Mesendoderm (in vitro differentiated cells): ENCODE measurements around the gene CST7.

Experiments used
- DNase-seq: peaks from one replicate; pipeline ENCODE4 v3.0.0; 2013
- H2AK5ac ChIP-seq: 2 replicates; pipeline ENCODE4 v1.6.1; 2013; ENCODE audit warnings: low read length, inconsistent platforms
- H2BK120ac ChIP-seq: 2 replicates; pipeline ENCODE4 v1.6.1; 2013; ENCODE audit warnings: low read depth, mild to moderate bottlenecking, low read length, moderate library complexity, mixed read lengths
- H2BK15ac ChIP-seq: replicated peaks from 2 replicates; pipeline ENCODE4 v1.6.1; 2013; ENCODE audit warnings: low read depth, mild to moderate bottlenecking, moderate library complexity
- H2BK5ac ChIP-seq: 2 replicates; pipeline ENCODE4 v1.6.1; 2013; ENCODE audit warnings: low read length, inconsistent platforms
- H3K18ac ChIP-seq: 2 replicates; pipeline ENCODE4 v1.6.1; 2013; ENCODE audit warnings: mild to moderate bottlenecking, low read length, mixed read lengths
- H3K23ac ChIP-seq: one replicate; pipeline ENCODE4 v1.6.1; 2013; ENCODE audit warnings: low read length
- H3K27ac ChIP-seq: 2 replicates; pipeline ENCODE4 v1.5.1; 2013; ENCODE audit warnings: low read depth, mild to moderate bottlenecking, inconsistent platforms, low read length, moderate library complexity
- H3K27me3 ChIP-seq: 2 replicates; pipeline ENCODE4 v1.6.1; 2013; ENCODE audit warnings: low read length, control low read depth, mild to moderate bottlenecking, inconsistent platforms; ENCODE audit not compliant: insufficient read depth, poor library complexity
- H3K36me3 ChIP-seq: 2 replicates; pipeline ENCODE4 v1.6.1; 2013; ENCODE audit warnings: low read length, inconsistent platforms; ENCODE audit not compliant: control insufficient read depth, insufficient read depth
- H3K4ac ChIP-seq: one replicate; pipeline ENCODE4 v1.6.1; 2013; ENCODE audit warnings: low read depth, mild to moderate bottlenecking, low read length, moderate library complexity
- H3K4me1 ChIP-seq: 2 replicates; pipeline ENCODE4 v1.6.1; 2013; ENCODE audit warnings: low read depth, low read length, inconsistent platforms; ENCODE audit not compliant: control insufficient read depth
- H3K4me2 ChIP-seq: 2 replicates; pipeline ENCODE4 v1.6.1; 2013; ENCODE audit warnings: low read length
- H3K4me3 ChIP-seq: 2 replicates; pipeline ENCODE4 v1.5.1; 2013; ENCODE audit warnings: mild to moderate bottlenecking, low read length
- H3K56ac ChIP-seq: one replicate; pipeline ENCODE4 v1.6.1; 2013; ENCODE audit warnings: low read length
- H3K79me1 ChIP-seq: 2 replicates; pipeline ENCODE4 v1.6.1; 2013; ENCODE audit warnings: low read length, inconsistent platforms
- H3K79me2 ChIP-seq: 2 replicates; pipeline ENCODE4 v1.6.1; 2013; ENCODE audit warnings: mild to moderate bottlenecking, low read length; ENCODE audit not compliant: control insufficient read depth, insufficient read depth
- H3K9ac ChIP-seq: 2 replicates; pipeline ENCODE4 v1.6.1; 2013; ENCODE audit warnings: low read length, inconsistent platforms
- H4K5ac ChIP-seq: one replicate; pipeline ENCODE4 v1.6.1; 2013; ENCODE audit warnings: low read length
- H4K8ac ChIP-seq: one replicate; pipeline ENCODE4 v1.6.1; 2013; ENCODE audit warnings: low read depth, mild to moderate bottlenecking, control low read depth, low read length, moderate library complexity
- WGBS: extraction: QIAGEN DNeasy Blood & Tissue Kit; methylation state at CpG from one replicate; pipeline ENCODE4 v1.1.7; 2013; ENCODE audit warnings: low lambda C conversion rate, missing lambda C conversion rate; ENCODE audit not compliant: insufficient coverage; ENCODE audit errors: extremely low coverage; 5-methylcytosine and 5-hydroxymethylcytosine counted together

Gene CST7

GRCh38 chr20:24960861-24961260 lies 11.8 kb downstream of the CST7 start:
- H3K9ac ChIP-seq: no peak overlapping the region
- H3K27ac ChIP-seq: no peak overlapping the region
- no peak overlapping the region for H2AK5ac ChIP-seq
- H4K8ac ChIP-seq: no peak overlapping the region
- peak; percentile 33 for DNase-seq
- H4K5ac ChIP-seq: no peak overlapping the region
- no peak overlapping the region for H3K4me3 ChIP-seq
- H3K79me1 ChIP-seq: no peaks in the 10 kb centered on the region
- WGBS: no CpG with 5 or more reads among the region's 2 CpGs
- no peak overlapping the region for H3K18ac ChIP-seq
- H3K4ac ChIP-seq: no peak overlapping the region
- H3K56ac ChIP-seq: no peak overlapping the region
- no peaks in the 10 kb centered on the region for H3K79me2 ChIP-seq
- H2BK15ac ChIP-seq: no peak overlapping the region
- H3K23ac ChIP-seq: no peak overlapping the region
- no peaks in the 10 kb centered on the region for H3K4me1 ChIP-seq
- peaks cover 8% of the 10 kb centered on the region for H3K36me3 ChIP-seq
- H2BK5ac ChIP-seq: no peak overlapping the region
- H2BK120ac ChIP-seq: no peak overlapping the region
- no peak overlapping the region for H3K4me2 ChIP-seq
- no peaks in the 10 kb centered on the region for H3K27me3 ChIP-seq

- H3K27me3 ChIP-seq: no peaks in the 10 kb centered on the region
- no peak overlapping the region for H2BK15ac ChIP-seq
- no peak overlapping the region for H3K23ac ChIP-seq
- H3K18ac ChIP-seq: no peak overlapping the region
- H2BK120ac ChIP-seq: no peak overlapping the region
- H2AK5ac ChIP-seq: no peak overlapping the region
- no peak overlapping the region for H3K9ac ChIP-seq
- H2BK5ac ChIP-seq: no peak overlapping the region
- no peak overlapping the region for H3K4me3 ChIP-seq
- no peak overlapping the region for H3K4me2 ChIP-seq
- no peaks in the 10 kb centered on the region for H3K4me1 ChIP-seq
- no peak overlapping the region for H3K27ac ChIP-seq
- H4K5ac ChIP-seq: no peak overlapping the region
- no peak overlapping the region for H3K56ac ChIP-seq
- no peak for DNase-seq
- no peak overlapping the region for H4K8ac ChIP-seq
- no peak overlapping the region for H3K4ac ChIP-seq
- H3K36me3 ChIP-seq: peaks cover 8% of the 10 kb centered on the region
- H3K79me1 ChIP-seq: no peaks in the 10 kb centered on the region
- WGBS: no CpG with 5 or more reads among the region's 20 CpGs
- H3K79me2 ChIP-seq: no peaks in the 10 kb centered on the region
These were observed 12.5 kb downstream of the CST7 start for GRCh38 chr20:24961384-24962181.

GRCh38 chr20:24962182-24962492 lies 13.1 kb downstream of the CST7 start:
- Histone ChIP-seq H2BK120ac (no peak overlapping the region), H2AK5ac (no peak overlapping the region), H3K23ac (no peak overlapping the region), H2BK15ac (no peak overlapping the region), H3K79me1 (no peaks in the 10 kb centered on the region), H3K4me2 (no peak overlapping the region), H3K27ac (no peak overlapping the region), H4K5ac (no peak overlapping the region), H3K56ac (no peak overlapping the region), H2BK5ac (no peak overlapping the region), H3K9ac (no peak overlapping the region), H3K18ac (no peak overlapping the region), H3K27me3 (no peaks in the 10 kb centered on the region), H3K4me3 (no peak overlapping the region), H3K36me3 (peaks cover 8% of the 10 kb centered on the region), H4K8ac (no peak overlapping the region), H3K4ac (no peak overlapping the region), H3K4me1 (no peaks in the 10 kb centered on the region), H3K79me2 (no peaks in the 10 kb centered on the region)
- WGBS: no CpG with 5 or more reads among the region's 2 CpGs
- no peak for DNase-seq

GRCh38 chr20:24962510-24962909 lies 13.4 kb downstream of the CST7 start:
- H3K79me1 ChIP-seq: no peaks in the 10 kb centered on the region
- no peak overlapping the region for H2BK120ac ChIP-seq
- H3K36me3 ChIP-seq: peaks cover 8% of the 10 kb centered on the region
- no peak for DNase-seq
- no peaks in the 10 kb centered on the region for H3K4me1 ChIP-seq
- H3K4me2 ChIP-seq: no peak overlapping the region
- H3K23ac ChIP-seq: no peak overlapping the region
- H3K4ac ChIP-seq: no peak overlapping the region
- no peaks in the 10 kb centered on the region for H3K79me2 ChIP-seq
- no peak overlapping the region for H3K56ac ChIP-seq
- H3K4me3 ChIP-seq: no peak overlapping the region
- no peak overlapping the region for H3K18ac ChIP-seq
- no peaks in the 10 kb centered on the region for H3K27me3 ChIP-seq
- no peak overlapping the region for H3K9ac ChIP-seq
- H4K5ac ChIP-seq: no peak overlapping the region
- no CpG with 5 or more reads among the region's 6 CpGs for WGBS
- H3K27ac ChIP-seq: no peak overlapping the region
- no peak overlapping the region for H4K8ac ChIP-seq
- no peak overlapping the region for H2BK5ac ChIP-seq
- H2BK15ac ChIP-seq: no peak overlapping the region
- H2AK5ac ChIP-seq: no peak overlapping the region

- Histone ChIP-seq H2BK5ac (no peak overlapping the region), H3K36me3 (peaks cover 8% of the 10 kb centered on the region), H3K4me3 (no peak overlapping the region), H4K5ac (no peak overlapping the region), H3K4ac (no peak overlapping the region), H2BK120ac (no peak overlapping the region), H3K4me1 (no peaks in the 10 kb centered on the region), H2BK15ac (no peak overlapping the region), H3K56ac (no peak overlapping the region), H3K79me1 (no peaks in the 10 kb centered on the region), H3K23ac (no peak overlapping the region), H4K8ac (no peak overlapping the region), H3K18ac (no peak overlapping the region), H3K9ac (no peak overlapping the region), H2AK5ac (no peak overlapping the region), H3K4me2 (no peak overlapping the region), H3K27ac (no peak overlapping the region), H3K79me2 (no peaks in the 10 kb centered on the region), H3K27me3 (no peaks in the 10 kb centered on the region)
- no peak for DNase-seq
- no CpG with 5 or more reads among the region's 21 CpGs for WGBS
These were observed 14.8 kb downstream of the CST7 start for GRCh38 chr20:24963672-24964505.
